CD14-positive monocyte (primary cell): ENCODE results near the gene METTL4. TPM values are rescaled to one million over a fixed set of nuclear protein-coding genes. Genes with fewer than 3 reads are reported as not detected.

ENCODE experiments used
- DNase-seq, 3 donors: peaks; one replicate each; pipeline ENCODE4 v3.0.0-alpha.2; 2011 to 2022
- H2AFZ ChIP-seq: 2 replicates; pipeline ENCODE4 v1.6.0; 2012; ENCODE audit warnings: mild to moderate bottlenecking, low read depth, low read length, inconsistent platforms; ENCODE audit not compliant: insufficient read depth, poor library complexity, severe bottlenecking
- H3K27ac ChIP-seq, 2 donors: 1 replicate in 1 of 2; 2 replicates in 1 of 2; pipeline ENCODE4 v1.5.1; 2012 to 2013; ENCODE audit warnings: low read length in 2 of 2, control low read depth in 1 of 2, inconsistent platforms in 1 of 2, low read depth in 1 of 2, mild to moderate bottlenecking in 1 of 2
- H3K27me3 ChIP-seq, 2 donors: one replicate each; pipeline versions ENCODE4 v1.6.0 to v1.6.1; 2011 to 2013; ENCODE audit warnings: low read length in 2 of 2; ENCODE audit not compliant: control insufficient read depth in 2 of 2, insufficient read depth in 2 of 2
- H3K36me3 ChIP-seq, 2 donors: replicated peaks in 1 of 2; 1 replicate in 1 of 2; 2 replicates in 1 of 2; pipeline versions ENCODE4 v1.5.1 to v1.6.1; 2012 to 2013; ENCODE audit warnings: low read length in 2 of 2, control low read depth in 1 of 2, inconsistent platforms in 1 of 2, mild to moderate bottlenecking in 1 of 2; ENCODE audit not compliant: insufficient read depth in 2 of 2, control insufficient read depth in 1 of 2
- H3K4me1 ChIP-seq, 2 donors: 1 replicate in 1 of 2; 2 replicates in 1 of 2; pipeline versions ENCODE4 v1.5.1 to v1.6.1; 2012 to 2013; ENCODE audit warnings: low read length in 2 of 2, control low read depth in 1 of 2, inconsistent platforms in 1 of 2, mild to moderate bottlenecking in 1 of 2, moderate library complexity in 1 of 2; ENCODE audit not compliant: insufficient read depth in 2 of 2, control insufficient read depth in 1 of 2
- H3K4me2 ChIP-seq: replicated peaks from 2 replicates; pipeline ENCODE3; 2012; ENCODE audit warnings: low read length, moderate library complexity, mild to moderate bottlenecking; ENCODE audit not compliant: poor library complexity, severe bottlenecking; ENCODE audit errors: extremely low read depth
- H3K4me3 ChIP-seq, 3 experiments: fragments of 200-600 bp in 1 of 3; sonication (generic) in 1 of 3; replicated peaks in 1 of 3; 1 replicate in 2 of 3; 2 replicates in 1 of 3; pipeline ENCODE4 v1.5.1; 2011 to 2013; ENCODE audit warnings: low read length in 3 of 3, mild to moderate bottlenecking in 3 of 3, control low read depth in 2 of 3, low read depth in 2 of 3, inconsistent platforms in 1 of 3, moderate library complexity in 1 of 3
- H3K79me2 ChIP-seq: 2 replicates; pipeline ENCODE4 v1.6.0; 2012; ENCODE audit warnings: mild to moderate bottlenecking, control low read depth, inconsistent platforms, low read length, moderate library complexity; ENCODE audit not compliant: insufficient read depth
- H3K9ac ChIP-seq: 2 replicates; pipeline ENCODE4 v1.6.0; 2017; ENCODE audit warnings: low read length, mild to moderate bottlenecking; ENCODE audit not compliant: insufficient read depth, poor library complexity, severe bottlenecking
- H3K9me3 ChIP-seq, 2 donors: replicated peaks in 1 of 2; 1 replicate in 1 of 2; 2 replicates in 1 of 2; pipeline versions ENCODE4 v1.5.1 to v1.6.1; 2012 to 2013; ENCODE audit warnings: low read length in 2 of 2, control low read depth in 1 of 2; ENCODE audit not compliant: control insufficient read depth in 1 of 2, insufficient read depth in 1 of 2
- H4K20me1 ChIP-seq: 2 replicates; pipeline ENCODE4 v1.6.0; 2012; ENCODE audit warnings: mild to moderate bottlenecking, low read length, control low read depth, moderate library complexity; ENCODE audit not compliant: insufficient read depth
- H3K27ac Mint-ChIP-seq, 7 donors: one replicate each; pipeline ENCODE4 v1.8.0; 2020; ENCODE audit warnings: mild to moderate bottlenecking in 7 of 7, mixed read lengths in 7 of 7, moderate library complexity in 6 of 7, inconsistent platforms in 2 of 7
- H3K27me3 Mint-ChIP-seq, 3 donors: one replicate each; pipeline ENCODE4 v1.8.0; 2021 to 2022; ENCODE audit warnings: low read depth in 3 of 3, mild to moderate bottlenecking in 3 of 3, mixed read lengths in 3 of 3, moderate library complexity in 3 of 3, inconsistent platforms in 1 of 3
- H3K36me3 Mint-ChIP-seq, 2 donors: one replicate each; pipeline ENCODE4 v1.8.0; 2020; ENCODE audit warnings: mixed read lengths in 2 of 2, inconsistent platforms in 1 of 2, mild to moderate bottlenecking in 1 of 2
- H3K4me1 Mint-ChIP-seq: one replicate; pipeline ENCODE4 v1.8.0; 2020; ENCODE audit warnings: mild to moderate bottlenecking, mixed read lengths
- H3K4me3 Mint-ChIP-seq, 2 donors: one replicate each; pipeline ENCODE4 v1.8.0; 2020; ENCODE audit warnings: mild to moderate bottlenecking in 2 of 2, mixed read lengths in 2 of 2, moderate library complexity in 1 of 2
- H3K9me3 Mint-ChIP-seq, 7 donors: one replicate each; pipeline ENCODE4 v1.8.0; 2020 to 2022; ENCODE audit warnings: mixed read lengths in 7 of 7, mild to moderate bottlenecking in 6 of 7, moderate library complexity in 6 of 7, inconsistent platforms in 2 of 7
- CTCF ChIP-seq: fragments of 200-600 bp; IDR thresholded peaks from one replicate; pipeline ENCODE4 v1.8.0; 2022; ENCODE audit warnings: antibody characterized with exemption, mild to moderate bottlenecking
- WGBS: methylation state at CpG from one replicate; pipeline ENCODE4 v1.1.5; 2013; ENCODE audit warnings: missing lambda C conversion rate; ENCODE audit not compliant: insufficient coverage; 5-methylcytosine and 5-hydroxymethylcytosine counted together
- intact Hi-C, 2 donors: fragments of 100-400 bp; cut with micrococcal nuclease; formaldehyde crosslinking; loops; one replicate each; pipeline versions ENCODE4 v1.15.0 to v1.15.1; 2023
- polyA plus RNA-seq, 3 donors: library from polyadenylated mRNA; depleted of rRNA in 1 of 3; unstranded in 2 of 3; stranded (reverse) in 1 of 3; fragments of 300-500 nt in 2 of 3; fragments of >200 nt in 1 of 3; fragmentation: Illumina TruSeq in 2 of 3; gene quantifications; 1 replicate in 2 of 3; 2 replicates in 1 of 3; pipeline ENCODE4 v1.2.3, GENCODE V29; 2012 to 2021

Gene METTL4
- polyA plus RNA-seq, 3 donors: 3.0 to 4.1 (median 3.3) TPM

- intact Hi-C loops: no loop called here
- no peak for DNase-seq
- no peaks in the 10 kb centered on the region for H3K79me2 ChIP-seq
- no peaks in the 10 kb centered on the region for H3K4me1 Mint-ChIP-seq
- H3K36me3 ChIP-seq: no peaks in the 10 kb centered on the region
- no peak overlapping the region for H3K27ac Mint-ChIP-seq
- WGBS: 83% methylated on average over 2 of the region's 4 CpGs
- TF ChIP-seq CTCF: no peak
- H3K27me3 Mint-ChIP-seq: peaks cover 0 to 2% (median 0%) of the 10 kb centered on the region in 3 donors
- H3K27ac ChIP-seq: no peak overlapping the region
- H3K9me3 Mint-ChIP-seq: peaks cover 0 to 3% (median 0%) of the 10 kb centered on the region in 7 donors
- H2AFZ ChIP-seq: no peak overlapping the region
- H3K9ac ChIP-seq: no peak overlapping the region
- H4K20me1 ChIP-seq: no peaks in the 10 kb centered on the region
- no peaks in the 10 kb centered on the region for H3K36me3 Mint-ChIP-seq
- no peak overlapping the region for H3K4me2 ChIP-seq
- no peak overlapping the region for H3K4me3 ChIP-seq
- H3K27me3 ChIP-seq: no peaks in the 10 kb centered on the region
- H3K9me3 ChIP-seq: no peaks in the 10 kb centered on the region
- no peak overlapping the region for H3K4me3 Mint-ChIP-seq
- no peaks in the 10 kb centered on the region for H3K4me1 ChIP-seq
These were observed 49.2 kb downstream of the METTL4 start for GRCh38 chr18:2522112-2522511.

GRCh38 chr18:2518473-2518872, 52.8 kb downstream of the METTL4 start:
- Histone ChIP-seq H3K27ac (no peak overlapping the region), H3K4me2 (no peak overlapping the region), H3K4me3 (no peak overlapping the region), H3K9me3 (no peaks in the 10 kb centered on the region), H3K27me3 (no peaks in the 10 kb centered on the region), H4K20me1 (no peaks in the 10 kb centered on the region), H2AFZ (no peak overlapping the region), H3K36me3 (no peaks in the 10 kb centered on the region), H3K9ac (no peak overlapping the region), H3K79me2 (no peaks in the 10 kb centered on the region), H3K4me1 (peaks cover 8% of the 10 kb centered on the region in 2 donors)
- intact Hi-C loops: no loop called here
- no peak for DNase-seq
- H3K36me3 Mint-ChIP-seq: no peaks in the 10 kb centered on the region
- peaks cover 0 to 2% (median 0%) of the 10 kb centered on the region in 3 donors for H3K27me3 Mint-ChIP-seq
- no peak for TF ChIP-seq CTCF
- no peak overlapping the region for H3K4me3 Mint-ChIP-seq
- peak overlapping the region in 1 of 7 donors; percentile 7 for H3K27ac Mint-ChIP-seq
- H3K4me1 Mint-ChIP-seq: peaks cover 18% of the 10 kb centered on the region
- 97% methylated on average over 5 of the region's 5 CpGs for WGBS
- peaks cover 0 to 5% (median 2%) of the 10 kb centered on the region in 7 donors for H3K9me3 Mint-ChIP-seq
